H1 (cell line): ENCODE measurements around the gene MAP4K5. TPM values are rescaled to one million over a fixed set of nuclear protein-coding genes. Genes with fewer than 3 reads are reported as not detected.

Source experiments
- CTCF ChIA-PET: fragments of 300-600 bp; sonication (Branson Sonifier 250); formaldehyde crosslinking; loops from one replicate; lab custom pipeline; 2021; ENCODE audit not compliant: partially characterized antibody; lab: Charles Lee
- POLR2A ChIA-PET: fragments of 300-600 bp; sonication (Branson Sonifier 250); formaldehyde crosslinking; loops from one replicate; lab custom pipeline; 2021; ENCODE audit warnings: inconsistent platforms; ENCODE audit not compliant: partially characterized antibody; lab: Charles Lee
- DNase-seq, 2 experiments: peaks; one replicate each; pipeline versions ENCODE4 v3.0.0 to v3.0.0-alpha.2; 2010 to 2022; ENCODE audit warnings: low spot score in 2 of 2, low read depth in 1 of 2, mixed read lengths in 1 of 2
- FAIRE-seq: peaks from 2 replicates; lab custom pipeline; 2011; peaks lifted over from hg19 to GRCh38; lab: Jason Lieb, UNC
- H2AFZ ChIP-seq: 2 replicates; pipeline ENCODE4 v1.8.1; 2012; ENCODE audit warnings: low read length, inconsistent platforms
- H2AK5ac ChIP-seq: 2 replicates; pipeline ENCODE4 v1.6.1; 2013; ENCODE audit warnings: low read depth, low read length
- H2BK120ac ChIP-seq: replicated peaks from 2 replicates; pipeline ENCODE3; 2013; ENCODE audit warnings: low read depth, low read length, inconsistent platforms
- H2BK12ac ChIP-seq: 2 replicates; pipeline ENCODE4 v1.6.1; 2013; ENCODE audit warnings: low read depth, low read length
- H2BK15ac ChIP-seq: 2 replicates; pipeline ENCODE4 v1.6.1; 2013; ENCODE audit warnings: low read length
- H2BK20ac ChIP-seq: 2 replicates; pipeline ENCODE4 v1.6.1; 2013; ENCODE audit warnings: low read length
- H2BK5ac ChIP-seq: 2 replicates; pipeline ENCODE4 v1.6.1; 2013; ENCODE audit warnings: low read depth, low read length
- H3K14ac ChIP-seq: 2 replicates; pipeline ENCODE4 v1.6.1; 2013; ENCODE audit warnings: inconsistent platforms; ENCODE audit not compliant: insufficient read length
- H3K18ac ChIP-seq: 2 replicates; pipeline ENCODE4 v1.6.1; 2013; ENCODE audit warnings: low read length; ENCODE audit errors: extremely low read depth
- H3K23ac ChIP-seq: 2 replicates; pipeline ENCODE4 v1.6.1; 2013; ENCODE audit warnings: inconsistent platforms; ENCODE audit not compliant: insufficient read length
- H3K23me2 ChIP-seq: 2 replicates; pipeline ENCODE4 v1.6.1; 2013; ENCODE audit warnings: low read depth, low read length
- H3K27ac ChIP-seq: 2 replicates; pipeline ENCODE4 v1.6.1; 2011; ENCODE audit warnings: low read depth, low read length, inconsistent platforms
- H3K27me3 ChIP-seq, 4 experiments: replicated peaks in 1 of 4; 1 replicate in 1 of 4; 2 replicates in 3 of 4; pipeline versions ENCODE4 v1.6.1 to v1.8.1; 2011 to 2013; ENCODE audit warnings: low read length in 3 of 4, mild to moderate bottlenecking in 3 of 4, inconsistent platforms in 2 of 4, mixed read lengths in 2 of 4, moderate library complexity in 1 of 4; ENCODE audit not compliant: control insufficient read depth in 3 of 4, insufficient read depth in 3 of 4; ENCODE audit errors: extremely low read depth in 1 of 4
- H3K36me3 ChIP-seq, 4 experiments: 2 replicates each; pipeline versions ENCODE4 v1.6.1 to v1.8.1; 2011 to 2013; ENCODE audit warnings: mild to moderate bottlenecking in 4 of 4, low read length in 3 of 4, moderate library complexity in 2 of 4, control low read depth in 1 of 4, inconsistent platforms in 1 of 4; ENCODE audit not compliant: insufficient read depth in 4 of 4, control insufficient read depth in 2 of 4
- H3K4ac ChIP-seq: replicated peaks from 2 replicates; pipeline ENCODE3; 2013; ENCODE audit warnings: low read length, low read depth, mixed read lengths, inconsistent platforms; ENCODE audit not compliant: insufficient read length
- H3K4me1 ChIP-seq, 4 experiments: replicated peaks in 1 of 4; 1 replicate in 1 of 4; 2 replicates in 3 of 4; pipeline versions ENCODE4 v1.6.1 to v1.8.1; 2011 to 2013; ENCODE audit warnings: low read length in 3 of 4, inconsistent platforms in 2 of 4, mixed read lengths in 1 of 4; ENCODE audit not compliant: insufficient read depth in 4 of 4, control insufficient read depth in 3 of 4
- H3K4me2 ChIP-seq, 2 experiments: 2 replicates each; pipeline versions ENCODE4 v1.6.1 to v1.8.1; 2011 to 2013; ENCODE audit warnings: low read depth in 2 of 2, low read length in 2 of 2, control low read depth in 1 of 2, inconsistent platforms in 1 of 2, mild to moderate bottlenecking in 1 of 2; ENCODE audit not compliant: insufficient read depth in 1 of 2
- H3K4me3 ChIP-seq, 4 experiments: fragments of 200-600, 300-600 bp in 1 of 4; sonication (generic), shearing (Covaris generic), sonication (Bioruptor Twin) in 1 of 4; 2 replicates each; pipeline versions ENCODE4 v1.5.1 to v1.8.1; 2011 to 2016; ENCODE audit warnings: low read length in 4 of 4, low read depth in 3 of 4, control low read depth in 2 of 4, inconsistent platforms in 2 of 4, mild to moderate bottlenecking in 2 of 4, mixed read lengths in 1 of 4, moderate library complexity in 1 of 4; ENCODE audit not compliant: insufficient read depth in 2 of 4; ENCODE audit errors: extremely low read depth in 1 of 4
- H3K56ac ChIP-seq: replicated peaks from 2 replicates; pipeline ENCODE3; 2013; ENCODE audit warnings: low read depth, mild to moderate bottlenecking, mixed read lengths, low read length, inconsistent platforms; ENCODE audit not compliant: insufficient read length
- H3K79me1 ChIP-seq: 2 replicates; pipeline ENCODE4 v1.6.1; 2013; ENCODE audit warnings: low read depth, low read length, control low read depth
- H3K79me2 ChIP-seq, 2 experiments: 2 replicates each; pipeline versions ENCODE4 v1.6.1 to v1.8.1; 2012 to 2013; ENCODE audit warnings: low read length in 2 of 2, mild to moderate bottlenecking in 2 of 2, inconsistent platforms in 1 of 2; ENCODE audit not compliant: insufficient read depth in 2 of 2, control insufficient read depth in 1 of 2
- H3K9ac ChIP-seq, 4 experiments: replicated peaks in 1 of 4; 1 replicate in 1 of 4; 2 replicates in 3 of 4; pipeline versions ENCODE4 v1.6.1 to v1.8.1; 2011 to 2013; ENCODE audit warnings: low read depth in 3 of 4, low read length in 3 of 4, control low read depth in 2 of 4, mild to moderate bottlenecking in 2 of 4, moderate library complexity in 2 of 4, inconsistent platforms in 1 of 4; ENCODE audit errors: extremely low read depth in 1 of 4
- H3K9me3 ChIP-seq, 2 experiments: 2 replicates each; pipeline versions ENCODE4 v1.6.1 to v1.8.1; 2012 to 2013; ENCODE audit warnings: mild to moderate bottlenecking in 2 of 2, moderate library complexity in 2 of 2, control low read depth in 1 of 2, inconsistent platforms in 1 of 2, low read depth in 1 of 2, low read length in 1 of 2, mixed read lengths in 1 of 2; ENCODE audit not compliant: insufficient read depth in 2 of 2
- H4K20me1 ChIP-seq, 2 experiments: replicated peaks in 1 of 2; 2 replicates each; pipeline versions ENCODE3 to v1.8.1; 2011 to 2013; ENCODE audit warnings: inconsistent platforms in 2 of 2, low read length in 2 of 2, mild to moderate bottlenecking in 1 of 2; ENCODE audit not compliant: insufficient read depth in 2 of 2, control insufficient read depth in 1 of 2
- H4K5ac ChIP-seq: 2 replicates; pipeline ENCODE4 v1.6.1; 2013; ENCODE audit warnings: low read length, low read depth, mixed read lengths, inconsistent platforms; ENCODE audit not compliant: insufficient read length
- H4K8ac ChIP-seq: 2 replicates; pipeline ENCODE4 v1.8.0; 2013; ENCODE audit warnings: mild to moderate bottlenecking, moderate library complexity, low read length, inconsistent platforms; ENCODE audit not compliant: insufficient read depth; ENCODE audit errors: extremely low read depth
- H4K91ac ChIP-seq: replicated peaks from 2 replicates; pipeline ENCODE3; 2013; ENCODE audit warnings: low read length, mixed read lengths, inconsistent platforms; ENCODE audit not compliant: insufficient read length
- CBX5 ChIP-seq: fragments of 300-800, 300-1000 bp; sonication (generic); IDR thresholded peaks from 2 replicates; pipeline ENCODE4 v1.7.1; 2016; ENCODE audit warnings: antibody characterized with exemption, low read length, low read depth
- NRF1 ChIP-seq: IDR thresholded peaks from 2 replicates; pipeline ENCODE4 v1.6.1; 2011; ENCODE audit warnings: mild to moderate bottlenecking, low read depth, low read length, improper control_type of control experiment
- WGBS, 2 experiments: shearing (Covaris generic) in 1 of 2; methylation state at CpG; one replicate each; pipeline versions ENCODE4 v1.1.6 to v1.1.7; 2013 to 2015; ENCODE audit warnings: low lambda C conversion rate in 2 of 2, mixed read lengths in 2 of 2, inconsistent platforms in 1 of 2, low coverage in 1 of 2, missing lambda C conversion rate in 1 of 2; ENCODE audit not compliant: insufficient replicate concordance in 2 of 2, insufficient coverage in 1 of 2, insufficient read length in 1 of 2; ENCODE audit errors: extremely low coverage in 1 of 2, missing lambda C conversion rate in 1 of 2; 5-methylcytosine and 5-hydroxymethylcytosine counted together
- polyA plus RNA-seq, 7 experiments: library from polyadenylated mRNA; depleted of rRNA in 3 of 7; stranded (reverse) in 5 of 7; unstranded in 2 of 7; fragments of >200 nt in 5 of 7; fragments of 200-250 nt in 2 of 7; gene quantifications; 1 replicate in 5 of 7; 2 replicates in 1 of 7; 4 replicates in 1 of 7; pipeline versions ENCODE4 v1.2.1 to v1.2.3, GENCODE V29; 2011 to 2013; ENCODE audit warnings: missing spikeins in 2 of 7, mixed read lengths in 2 of 7
- total RNA-seq: library from RNA; stranded (reverse); fragmentation: NEBNext Ultra II Directional; extraction: Animal tissue kit (Norgen Biotek cat#: 25700); gene quantifications from 2 replicates; pipeline ENCODE4 v1.2.1, GENCODE V29; 2021

Gene MAP4K5
- total and polyA plus RNA-seq, 2 of the 8 experiments (the other 6 are each of a cell fraction or from before 2014, with no cell fraction given): 7.6 to 34.5 TPM

DNA sequence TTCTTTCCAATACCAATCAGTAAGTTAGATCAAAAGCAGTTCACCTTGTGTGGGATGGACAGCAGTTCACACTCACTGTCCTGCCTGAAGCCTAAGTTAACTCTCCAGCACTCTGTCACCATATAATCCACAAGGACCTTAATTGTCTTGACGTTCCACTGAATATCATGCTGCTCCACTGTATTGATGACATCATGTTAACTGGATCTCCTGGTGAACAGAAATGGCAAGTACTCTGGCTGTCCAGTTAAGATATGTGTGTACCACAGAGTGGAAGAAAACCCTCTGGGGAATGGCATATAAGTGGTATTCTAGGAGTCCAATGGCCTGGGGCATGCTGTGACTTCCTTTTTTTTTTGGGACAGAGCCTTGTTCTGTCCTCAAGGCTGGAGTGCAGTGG, 151.9 kb downstream of the MAP4K5 start:
- H3K18ac ChIP-seq: no peak overlapping the region
- WGBS, 2 experiments: 57% methylated on average over 1 of the region's 1 CpG; no CpG with 5 or more reads in 1 of the 2 experiments
- H3K79me1 ChIP-seq: no peaks in the 10 kb centered on the region
- no peak overlapping the region for H3K4me2 ChIP-seq
- no peak overlapping the region for H3K4me3 ChIP-seq
- H3K9ac ChIP-seq: no peak overlapping the region
- H3K27ac ChIP-seq: no peak overlapping the region
- no peak overlapping the region for H3K14ac ChIP-seq
- H3K56ac ChIP-seq: no peak overlapping the region
- no peak overlapping the region for H2AFZ ChIP-seq
- ChIA-PET CTCF (interaction anchor here (0.9 kb wide), 2 partner anchors 14 to 36 kb away, joined by 3 read pairs; no protein-coding TSS in a partner anchor), POLR2A (interaction anchor here (1.2 kb wide), 1 partner anchor 16 kb away, joined by 3 read pairs; the partner anchor contains the start of gene CDKL1)
- FAIRE-seq: no peak
- H3K9me3 ChIP-seq: no peaks in the 10 kb centered on the region
- H2AK5ac ChIP-seq: no peak overlapping the region
- H4K91ac ChIP-seq: no peak overlapping the region
- H4K20me1 ChIP-seq: no peaks in the 10 kb centered on the region
- H3K36me3 ChIP-seq: no peaks in the 10 kb centered on the region
- H2BK120ac ChIP-seq: no peak overlapping the region
- no peaks in the 10 kb centered on the region for H3K79me2 ChIP-seq
- no peak overlapping the region for H4K5ac ChIP-seq
- no peaks in the 10 kb centered on the region for H3K27me3 ChIP-seq
- no peak overlapping the region for H3K23ac ChIP-seq
- H2BK20ac ChIP-seq: no peak overlapping the region
- no peak overlapping the region for H4K8ac ChIP-seq
- no peak overlapping the region for H3K4ac ChIP-seq
- DNase-seq: no peak
- no peak overlapping the region for H2BK5ac ChIP-seq
- H3K23me2 ChIP-seq: no peaks in the 10 kb centered on the region
- no peak overlapping the region for H2BK12ac ChIP-seq
- H2BK15ac ChIP-seq: no peak overlapping the region
- no peaks in the 10 kb centered on the region for H3K4me1 ChIP-seq
- TF ChIP-seq CBX5: no peak
- no peak for TF ChIP-seq NRF1
- TF ChIP-seq, all 59 proteins: peak for 0
